WTC11 (cell line): ENCODE data around the gene AKR1C2.
"Not testable (repeated sequence)": the region's sequence is repeated elsewhere in the genome, so short reads cannot be mapped to it uniquely, and the experiment has no call there.

ENCODE experiments used
- CREB1 ChIP-seq: sonication (generic); formaldehyde crosslinking; IDR thresholded peaks from 2 replicates; pipeline ENCODE4 v1.8.0; 2023; ENCODE audit warnings: mild to moderate bottlenecking, missing genetic modification reagents
- TEAD4 ChIP-seq: sonication (generic); formaldehyde crosslinking; IDR thresholded peaks from 2 replicates; pipeline ENCODE4 v1.8.0; 2022; ENCODE audit warnings: mild to moderate bottlenecking, missing genetic modification reagents
- USF2 ChIP-seq: sonication (generic); formaldehyde crosslinking; IDR thresholded peaks from 2 replicates; pipeline ENCODE4 v1.8.1; 2023; ENCODE audit warnings: mild to moderate bottlenecking, missing genetic modification reagents, moderate library complexity

DNA sequence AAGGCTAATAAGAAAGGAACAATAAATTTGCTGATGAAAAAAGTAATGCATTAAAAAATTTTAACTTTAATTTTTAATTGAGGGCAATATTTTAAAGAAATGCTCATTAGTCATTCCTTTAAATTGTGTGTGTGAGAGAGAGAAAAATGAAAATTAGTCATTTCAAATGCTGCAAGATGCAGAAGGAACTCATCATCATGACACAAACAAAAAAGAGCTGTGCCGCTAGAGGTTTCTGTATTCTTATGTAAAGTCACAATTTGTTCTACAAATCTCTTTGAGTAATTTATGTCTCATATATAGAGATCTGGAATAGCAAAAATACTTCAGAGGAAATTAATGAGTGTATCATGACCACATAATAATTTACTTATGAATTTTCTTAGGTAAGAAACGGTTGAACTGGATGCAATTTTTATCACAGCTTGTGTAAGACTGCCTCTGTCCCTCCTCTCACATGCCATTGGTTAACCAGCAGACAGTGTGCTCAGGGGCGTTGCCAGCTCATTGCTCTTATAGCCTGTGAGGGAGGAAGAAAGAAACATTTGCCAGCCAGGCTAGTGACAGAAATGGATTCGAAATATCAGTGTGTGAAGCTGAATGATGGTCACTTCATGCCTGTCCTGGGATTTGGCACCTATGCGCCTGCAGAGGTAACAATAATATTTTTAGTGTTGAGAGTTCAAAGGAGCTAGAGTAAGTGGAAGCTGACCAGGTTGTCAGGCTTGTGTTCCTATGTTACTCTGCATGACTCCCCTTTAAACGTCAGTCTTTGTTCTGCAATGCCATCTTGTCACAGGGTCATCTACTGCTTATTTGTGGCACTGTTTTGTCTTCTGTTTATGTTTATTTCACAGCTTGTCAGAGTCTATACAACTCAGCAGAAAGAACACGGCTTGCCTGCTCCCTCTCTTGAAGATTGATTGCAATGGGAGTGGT is 40.5 kb downstream of the AKR1C2 start, which contains the start of gene AKR1C1:
- not testable (repeated sequence) for TF ChIP-seq TEAD4 (CRISPR knock-in tag); USF2 (CRISPR knock-in tag); CREB1
